WTC11 (cell line): ENCODE results near the gene TEX19.

ENCODE experiments used
- SP1 ChIP-seq: sonication (generic); formaldehyde crosslinking; conservative IDR thresholded peaks from 2 replicates; pipeline ENCODE4 v1.8.1; 2022; ENCODE audit warnings: missing genetic modification reagents
- ZNF121 ChIP-seq: sonication (generic); formaldehyde crosslinking; IDR thresholded peaks from 2 replicates; pipeline ENCODE4 v1.8.0; 2023; ENCODE audit warnings: missing genetic modification reagents
- TF ChIP-seq, protein P1 (sequence below): fragments of 200-600 bp; IDR thresholded peaks from 2 replicates; pipeline ENCODE4 v1.8.0; 2022; ENCODE audit warnings: antibody characterized with exemption

DNA sequence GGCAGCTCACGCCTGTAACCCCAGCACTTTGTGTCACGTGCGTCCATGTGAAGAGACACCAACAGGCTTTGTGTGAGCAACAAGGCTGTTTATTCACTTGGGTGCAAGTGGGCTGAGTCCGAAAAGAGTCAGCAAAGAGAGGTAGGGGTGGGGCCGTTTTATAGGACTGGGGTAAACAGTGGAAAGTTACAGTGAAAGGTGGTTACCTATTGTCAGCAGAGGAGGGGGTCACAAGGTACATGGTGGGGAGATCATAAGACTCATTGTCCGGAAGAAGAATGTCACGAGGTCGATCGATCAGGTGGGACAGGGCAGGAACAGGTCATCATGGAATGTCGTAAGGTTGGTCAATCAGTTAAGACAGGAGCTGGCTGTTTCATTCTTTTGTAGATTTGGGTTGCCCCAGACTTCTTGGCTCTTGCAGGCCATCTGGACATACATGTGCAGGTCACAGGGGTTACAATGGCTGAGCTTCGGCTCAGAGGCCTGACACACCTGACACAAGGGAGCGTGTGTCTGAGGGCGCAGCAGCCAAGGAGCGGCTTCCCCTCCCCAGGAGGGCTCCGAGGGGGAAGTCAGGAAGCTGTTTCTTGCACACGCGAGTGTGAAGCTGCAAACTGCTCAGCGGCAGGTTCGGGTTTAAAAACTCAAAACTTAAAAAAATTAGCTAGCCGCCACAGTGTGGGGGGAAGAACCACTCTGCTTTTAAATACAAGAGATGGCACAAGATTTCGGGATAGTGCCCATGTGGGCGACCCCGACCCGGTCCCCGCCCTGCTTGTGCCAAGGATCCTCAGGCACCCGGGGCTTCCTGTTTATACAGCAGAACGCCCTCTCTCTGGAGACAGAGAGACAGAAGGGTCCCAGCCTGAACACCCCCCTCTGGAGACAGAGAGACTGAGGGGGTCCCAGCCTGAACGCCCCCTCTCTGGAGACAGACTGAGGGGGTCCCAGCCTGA is 12.4 kb upstream of the TEX19 start:
- no peak for TF ChIP-seq ZNF121
- TF ChIP-seq, protein P1, sequence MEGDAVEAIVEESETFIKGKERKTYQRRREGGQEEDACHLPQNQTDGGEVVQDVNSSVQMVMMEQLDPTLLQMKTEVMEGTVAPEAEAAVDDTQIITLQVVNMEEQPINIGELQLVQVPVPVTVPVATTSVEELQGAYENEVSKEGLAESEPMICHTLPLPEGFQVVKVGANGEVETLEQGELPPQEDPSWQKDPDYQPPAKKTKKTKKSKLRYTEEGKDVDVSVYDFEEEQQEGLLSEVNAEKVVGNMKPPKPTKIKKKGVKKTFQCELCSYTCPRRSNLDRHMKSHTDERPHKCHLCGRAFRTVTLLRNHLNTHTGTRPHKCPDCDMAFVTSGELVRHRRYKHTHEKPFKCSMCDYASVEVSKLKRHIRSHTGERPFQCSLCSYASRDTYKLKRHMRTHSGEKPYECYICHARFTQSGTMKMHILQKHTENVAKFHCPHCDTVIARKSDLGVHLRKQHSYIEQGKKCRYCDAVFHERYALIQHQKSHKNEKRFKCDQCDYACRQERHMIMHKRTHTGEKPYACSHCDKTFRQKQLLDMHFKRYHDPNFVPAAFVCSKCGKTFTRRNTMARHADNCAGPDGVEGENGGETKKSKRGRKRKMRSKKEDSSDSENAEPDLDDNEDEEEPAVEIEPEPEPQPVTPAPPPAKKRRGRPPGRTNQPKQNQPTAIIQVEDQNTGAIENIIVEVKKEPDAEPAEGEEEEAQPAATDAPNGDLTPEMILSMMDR, result no peak
- TF ChIP-seq SP1 (CRISPR knock-in tag), result no peak
